GM12878 (cell line): Measurements from ENCODE around the gene SCT. TPM values are rescaled to one million over a fixed set of nuclear protein-coding genes. Genes with fewer than 3 reads are reported as not detected.

Experiments
- ATAC-seq: fragments of 200-7000 bp; cut with Tn5 transposase; 3 replicates; pipeline ENCODE4 v1.9.1; 2020; ENCODE audit warnings: mild to moderate bottlenecking, moderate library complexity
- BruUV-seq: library from RNA; stranded (reverse); fragments of 400-500 nt; replicated peaks from 2 replicates; lab custom pipeline; 2021; lab: Mats Ljungman, UMichigan
- CTCF ChIA-PET: fragments of 300-600 bp; sonication (Branson Sonifier 250); formaldehyde crosslinking; extraction: SDS; loops from one replicate; lab custom pipeline; 2021; ENCODE audit warnings: inconsistent platforms; lab: Yijun Ruan, JAX
- POLR2A ChIA-PET: fragments of 350-600 bp; formaldehyde crosslinking; extraction: SDS; loops from one replicate; lab custom pipeline; 2021; ENCODE audit warnings: inconsistent platforms; lab: Charles Lee
- RAD21 ChIA-PET: fragments of 300-600 bp; sonication (Branson Sonifier 250); formaldehyde crosslinking; loops from one replicate; lab custom pipeline; 2023; ENCODE audit warnings: antibody characterized with exemption; ENCODE audit not compliant: unreplicated experiment; lab: Charles Lee
- SMC1A ChIA-PET: fragments of 300-600 bp; sonication (Branson Sonifier 250); formaldehyde crosslinking; loops from one replicate; lab custom pipeline; 2023; ENCODE audit not compliant: unreplicated experiment, uncharacterized antibody; lab: Charles Lee
- DNase-seq: peaks from one replicate; pipeline ENCODE4 v3.0.0-alpha.2; 2011; ENCODE audit warnings: low read depth, low spot score
- FAIRE-seq: peaks from 3 replicates; lab custom pipeline; 2011; peaks lifted over from hg19 to GRCh38; lab: Jason Lieb, UNC
- H2AFZ ChIP-seq: 2 replicates; pipeline ENCODE4 v1.6.0; 2011; ENCODE audit warnings: low read depth, low read length, control low read depth; ENCODE audit not compliant: control insufficient read depth
- H3K27ac ChIP-seq: 2 replicates; pipeline ENCODE4 v1.5.1; 2011; ENCODE audit warnings: control low read depth; ENCODE audit not compliant: control insufficient read depth, insufficient read depth
- H3K27me3 ChIP-seq, 2 experiments: replicated peaks in 1 of 2; 2 replicates each; pipeline versions ENCODE4 v1.6.0 to v1.6.1; 2011; ENCODE audit warnings: low read length in 1 of 2; ENCODE audit not compliant: control insufficient read depth in 2 of 2, insufficient read depth in 2 of 2
- H3K36me3 ChIP-seq, 2 experiments: 2 replicates each; pipeline ENCODE4 v1.5.1; 2011; ENCODE audit warnings: low read length in 1 of 2; ENCODE audit not compliant: control insufficient read depth in 2 of 2, insufficient read depth in 2 of 2
- H3K4me1 ChIP-seq: 2 replicates; pipeline ENCODE4 v1.6.1; 2011; ENCODE audit warnings: mild to moderate bottlenecking, low read length, moderate library complexity, mixed read lengths; ENCODE audit not compliant: control insufficient read depth, insufficient read depth
- H3K4me2 ChIP-seq: 2 replicates; pipeline ENCODE4 v1.6.0; 2011; ENCODE audit warnings: control low read depth; ENCODE audit not compliant: control insufficient read depth, insufficient read depth
- H3K4me3 ChIP-seq: fragments of 200-600 bp; sonication (generic); 2 replicates; pipeline ENCODE4 v1.5.1; 2016
- H3K79me2 ChIP-seq: 2 replicates; pipeline ENCODE4 v1.6.0; 2011; ENCODE audit warnings: low read length; ENCODE audit not compliant: control insufficient read depth, insufficient read depth
- H3K9ac ChIP-seq: 2 replicates; pipeline ENCODE4 v1.8.0; 2011; ENCODE audit warnings: low read length, control low read depth, mixed read lengths; ENCODE audit not compliant: control insufficient read depth, insufficient read depth
- H3K9me3 ChIP-seq: replicated peaks from 3 replicates; pipeline ENCODE4 v1.5.1; 2011; ENCODE audit warnings: mild to moderate bottlenecking, low read length; ENCODE audit not compliant: control insufficient read depth, insufficient read depth
- H4K20me1 ChIP-seq: 2 replicates; pipeline ENCODE4 v1.6.0; 2011; ENCODE audit not compliant: control insufficient read depth, insufficient read depth
- BACH1 ChIP-seq: fragments of 450-650 bp; IDR thresholded peaks from 2 replicates; pipeline ENCODE4 v1.6.1; 2017; ENCODE audit warnings: mild to moderate bottlenecking, borderline replicate concordance
- SMC3 ChIP-seq: IDR thresholded peaks from 2 replicates; pipeline ENCODE4 v1.6.1; 2011; ENCODE audit warnings: low read length, improper control_type of control experiment, borderline replicate concordance
- WRNIP1 ChIP-seq: IDR thresholded peaks from 2 replicates; pipeline ENCODE4 v1.6.1; 2011; ENCODE audit warnings: low read depth, low read length, improper control_type of control experiment, borderline replicate concordance
- WGBS: methylation state at CpG from one replicate; pipeline ENCODE4 v1.1.6; 2016; ENCODE audit warnings: low lambda C conversion rate; ENCODE audit not compliant: insufficient replicate concordance, insufficient coverage; ENCODE audit errors: missing lambda C conversion rate; 5-methylcytosine and 5-hydroxymethylcytosine counted together
- in situ Hi-C: fragments of 300-500 bp; cut with MboI; formaldehyde crosslinking; loops from 9 replicates; pipeline ENCODE4 v1.14.3; 2018; ENCODE audit warnings: mixed read lengths
- intact Hi-C: fragments of 100-400 bp; cut with micrococcal nuclease; formaldehyde crosslinking; loops from one replicate; pipeline ENCODE4 v1.14.2; 2022; ENCODE audit not compliant: unreplicated experiment
- polyA plus RNA-seq, 11 experiments: library from polyadenylated mRNA; depleted of rRNA in 4 of 11; unstranded in 6 of 11; stranded (reverse) in 5 of 11; fragments of >200 nt; fragmentation: Nextera tagmentation in 4 of 11; fragmentation: Illumina TruSeq in 1 of 11; extraction: Ambion mirVana in 4 of 11; extraction: Trizol in 1 of 11; gene quantifications; 1 replicate in 1 of 11; 2 replicates in 10 of 11; pipeline versions ENCODE4 v1.2.1 to v1.2.3, GENCODE V29; 2011 to 2016; ENCODE audit warnings: inconsistent platforms in 2 of 11, missing spikeins in 2 of 11, low read depth in 1 of 11
- total RNA-seq, 4 experiments: library from RNA; depleted of rRNA in 3 of 4; stranded (reverse); fragments of >200 nt in 3 of 4; fragmentation: Illumina TruSeq in 1 of 4; extraction: Trizol in 1 of 4; gene quantifications; 2 replicates each; pipeline versions ENCODE4 v1.2.1 to v1.2.3, GENCODE V29; 2013 to 2021
- TF ChIP-seq, protein P1 (sequence below): fragments of 450-650 bp; IDR thresholded peaks from 2 replicates; pipeline ENCODE4 v1.6.1; 2017; ENCODE audit warnings: mild to moderate bottlenecking, moderate library complexity

Gene SCT
- total and polyA plus RNA-seq, 10 of the 15 experiments (the other 5 are each of a cell fraction or from before 2014, with no cell fraction given): not detected

DNA sequence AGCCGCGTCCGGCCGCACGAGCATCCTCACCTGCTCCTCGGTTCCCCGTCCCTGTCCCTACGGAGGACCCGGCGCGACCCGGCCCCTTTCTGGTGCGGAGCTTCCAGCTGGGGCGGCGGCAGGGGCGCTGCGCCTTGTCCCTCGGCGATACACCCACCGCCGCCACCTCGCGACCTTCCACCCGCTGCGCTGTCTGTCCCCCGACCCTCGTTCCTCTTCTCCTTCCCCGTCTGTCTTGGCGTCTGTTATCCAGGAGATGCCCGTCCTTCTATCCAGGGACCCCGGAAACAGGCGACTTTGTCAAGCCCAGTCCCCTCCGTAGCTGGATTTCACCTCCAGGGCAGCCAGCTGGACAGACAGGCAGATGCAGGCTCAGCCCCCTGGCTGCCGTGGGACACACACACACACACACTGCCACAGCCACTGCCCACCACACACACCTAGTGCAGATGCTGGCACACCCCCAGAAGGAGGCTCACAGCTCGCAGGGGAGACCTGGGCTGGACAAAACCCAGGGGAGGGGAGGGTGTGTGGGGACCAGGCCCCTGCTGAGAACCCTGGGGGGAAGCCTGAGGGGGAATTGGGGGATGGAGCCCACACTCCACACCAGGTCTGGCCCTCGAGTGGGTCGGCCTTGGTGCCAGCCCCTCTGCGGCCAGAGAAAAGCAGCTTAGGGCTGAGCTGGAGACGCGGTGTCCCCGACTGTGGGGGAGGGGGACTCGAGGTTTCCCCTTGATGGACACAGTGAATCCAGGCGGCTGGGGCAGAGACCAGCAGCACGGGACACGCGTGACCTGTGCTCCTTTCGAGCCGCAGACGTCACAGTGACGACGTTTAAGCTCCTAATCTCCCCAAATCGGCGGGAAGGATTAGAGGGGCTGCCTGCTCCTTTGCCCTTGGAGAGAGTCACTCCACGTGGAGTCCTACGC, 10.9 kb upstream of the SCT start (continued):
- TF ChIP-seq WRNIP1: no peak
- TF ChIP-seq, all 136 proteins: peak for 0

DNA sequence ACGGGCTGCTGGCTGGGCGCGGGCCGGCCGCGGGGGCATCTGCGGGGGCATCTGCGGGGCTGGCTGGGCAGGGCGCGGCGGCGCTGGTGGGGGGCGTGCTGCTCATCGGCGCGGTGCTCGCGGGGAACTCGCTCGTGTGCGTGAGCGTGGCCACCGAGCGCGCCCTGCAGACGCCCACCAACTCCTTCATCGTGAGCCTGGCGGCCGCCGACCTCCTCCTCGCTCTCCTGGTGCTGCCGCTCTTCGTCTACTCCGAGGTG, 10.3 kb upstream of the SCT start:
- DNase-seq (no peak), ATAC-seq (no peak)

More for the DNA sequence above, 10.3 kb upstream of the SCT start:
- BruUV-seq: no TSS peak
- Histone ChIP-seq H3K79me2 (no peaks in the 10 kb centered on the region), H3K27ac (no peak overlapping the region), H3K36me3 (no peaks in the 10 kb centered on the region), H2AFZ (no peak overlapping the region), H3K4me2 (no peak overlapping the region), H3K4me1 (no peaks in the 10 kb centered on the region), H3K4me3 (no peak overlapping the region), H3K27me3 (peaks cover 0 to 5% of the 10 kb centered on the region in 2 experiments; a peak in 2 of 4 replicates), H3K9ac (no peak overlapping the region), H4K20me1 (no peaks in the 10 kb centered on the region), H3K9me3 (no peaks in the 10 kb centered on the region)
- intact Hi-C loops: no loop called here
- in situ Hi-C loops: no loop called here
- no peak for FAIRE-seq
- ChIA-PET POLR2A (no interaction called here), RAD21 (no interaction called here), CTCF (no interaction called here), SMC1A (no interaction called here)
- TF ChIP-seq SMC3 (no peak), BACH1 (no peak)
- TF ChIP-seq, protein P1, sequence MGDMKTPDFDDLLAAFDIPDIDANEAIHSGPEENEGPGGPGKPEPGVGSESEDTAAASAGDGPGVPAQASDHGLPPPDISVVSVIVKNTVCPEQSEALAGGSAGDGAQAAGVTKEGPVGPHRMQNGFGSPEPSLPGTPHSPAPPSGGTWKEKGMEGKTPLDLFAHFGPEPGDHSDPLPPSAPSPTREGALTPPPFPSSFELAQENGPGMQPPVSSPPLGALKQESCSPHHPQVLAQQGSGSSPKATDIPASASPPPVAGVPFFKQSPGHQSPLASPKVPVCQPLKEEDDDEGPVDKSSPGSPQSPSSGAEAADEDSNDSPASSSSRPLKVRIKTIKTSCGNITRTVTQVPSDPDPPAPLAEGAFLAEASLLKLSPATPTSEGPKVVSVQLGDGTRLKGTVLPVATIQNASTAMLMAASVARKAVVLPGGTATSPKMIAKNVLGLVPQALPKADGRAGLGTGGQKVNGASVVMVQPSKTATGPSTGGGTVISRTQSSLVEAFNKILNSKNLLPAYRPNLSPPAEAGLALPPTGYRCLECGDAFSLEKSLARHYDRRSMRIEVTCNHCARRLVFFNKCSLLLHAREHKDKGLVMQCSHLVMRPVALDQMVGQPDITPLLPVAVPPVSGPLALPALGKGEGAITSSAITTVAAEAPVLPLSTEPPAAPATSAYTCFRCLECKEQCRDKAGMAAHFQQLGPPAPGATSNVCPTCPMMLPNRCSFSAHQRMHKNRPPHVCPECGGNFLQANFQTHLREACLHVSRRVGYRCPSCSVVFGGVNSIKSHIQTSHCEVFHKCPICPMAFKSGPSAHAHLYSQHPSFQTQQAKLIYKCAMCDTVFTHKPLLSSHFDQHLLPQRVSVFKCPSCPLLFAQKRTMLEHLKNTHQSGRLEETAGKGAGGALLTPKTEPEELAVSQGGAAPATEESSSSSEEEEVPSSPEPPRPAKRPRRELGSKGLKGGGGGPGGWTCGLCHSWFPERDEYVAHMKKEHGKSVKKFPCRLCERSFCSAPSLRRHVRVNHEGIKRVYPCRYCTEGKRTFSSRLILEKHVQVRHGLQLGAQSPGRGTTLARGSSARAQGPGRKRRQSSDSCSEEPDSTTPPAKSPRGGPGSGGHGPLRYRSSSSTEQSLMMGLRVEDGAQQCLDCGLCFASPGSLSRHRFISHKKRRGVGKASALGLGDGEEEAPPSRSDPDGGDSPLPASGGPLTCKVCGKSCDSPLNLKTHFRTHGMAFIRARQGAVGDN: no peak
- WGBS: 9% methylated on average over 13 of the region's 34 CpGs
